SK-N-MC (cell line): ENCODE results near the gene MCC.

ENCODE experiments used
- DNase-seq: peaks from one replicate; pipeline ENCODE4 v3.0.0-alpha.2; 2011; ENCODE audit warnings: low read depth, low spot score
- H3K27ac ChIP-seq: fragments of 200-600 bp; sonication (generic); 2 replicates; pipeline ENCODE4 v1.5.1; 2016; ENCODE audit warnings: mixed run types
- H3K36me3 ChIP-seq: fragments of 200-600 bp; sonication (generic); 2 replicates; pipeline ENCODE4 v1.6.1; 2017; ENCODE audit warnings: antibody characterized with exemption, low read length, mixed read lengths; ENCODE audit not compliant: insufficient read depth
- H3K4me3 ChIP-seq: fragments of 200-600 bp; sonication (generic); 2 replicates; pipeline ENCODE4 v1.5.1; 2016
- H3K9ac ChIP-seq: fragments of 200-600 bp; sonication (generic); 2 replicates; pipeline ENCODE4 v1.8.0; 2017; ENCODE audit warnings: mixed run types, mixed read lengths; ENCODE audit not compliant: insufficient read length
- H3K9me3 ChIP-seq: fragments of 200-600 bp; sonication (generic); 2 replicates; pipeline ENCODE4 v1.6.1; 2017; ENCODE audit warnings: low read depth, mild to moderate bottlenecking, antibody characterized with exemption, low read length, moderate library complexity, mixed read lengths
- EZH2 ChIP-seq: fragments of 200-600 bp; sonication (generic); IDR thresholded peaks from one replicate; pipeline ENCODE4 v1.6.1; 2017; ENCODE audit warnings: antibody characterized with exemption
- FOXP2 ChIP-seq: optimal IDR thresholded peaks from 2 replicates; pipeline ENCODE3; 2011; ENCODE audit warnings: mild to moderate bottlenecking, moderate library complexity; ENCODE audit not compliant: insufficient read depth; ENCODE audit errors: extremely low read length, control extremely low read depth
- POLR2AphosphoS5 ChIP-seq: IDR thresholded peaks from 2 replicates; pipeline ENCODE4 v1.6.1; 2012; ENCODE audit warnings: mild to moderate bottlenecking, low read depth, low read length, borderline replicate concordance

Gene MCC

DNA sequence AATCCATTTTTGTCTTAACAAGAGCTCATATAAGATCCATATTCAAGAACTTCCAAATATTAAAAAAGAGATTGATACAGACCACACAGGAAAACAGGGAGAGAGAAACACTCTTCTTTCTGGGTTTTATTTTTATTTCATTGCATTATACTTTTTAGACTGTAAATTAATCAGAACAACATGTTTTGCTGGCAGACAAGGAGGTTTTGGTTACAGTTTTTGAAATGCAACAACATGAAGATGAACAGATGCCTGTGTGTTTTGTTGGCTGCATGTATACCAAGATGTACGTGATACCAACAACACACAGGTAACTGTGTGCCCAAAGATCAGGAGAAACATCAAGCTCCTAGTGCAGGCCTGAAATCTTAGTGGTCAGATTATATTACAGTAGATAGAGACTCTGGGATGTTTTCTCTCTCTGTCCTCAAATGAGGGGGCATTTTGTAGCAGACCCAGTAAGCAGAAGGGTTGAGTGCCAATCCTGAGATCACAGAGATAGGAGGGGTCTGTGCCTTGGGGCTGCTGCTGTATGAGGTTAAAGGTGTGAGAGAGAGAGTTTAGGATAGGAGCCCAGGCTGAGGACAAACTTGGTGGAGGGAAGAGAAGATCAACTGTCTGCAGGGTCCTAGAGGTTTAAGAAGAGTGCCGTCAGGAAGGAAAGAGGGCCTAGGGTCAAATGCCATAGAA is 359.5 kb downstream of the MCC start:
- Histone ChIP-seq H3K9ac (no peak overlapping the region), H3K36me3 (no peaks in the 10 kb centered on the region), H3K4me3 (no peak overlapping the region), H3K27ac (no peak overlapping the region), H3K9me3 (no peaks in the 10 kb centered on the region)
- TF ChIP-seq EZH2 = no peak
- no peak for TF ChIP-seq POLR2AphosphoS5
- no peak for TF ChIP-seq FOXP2
- no peak for DNase-seq

DNA sequence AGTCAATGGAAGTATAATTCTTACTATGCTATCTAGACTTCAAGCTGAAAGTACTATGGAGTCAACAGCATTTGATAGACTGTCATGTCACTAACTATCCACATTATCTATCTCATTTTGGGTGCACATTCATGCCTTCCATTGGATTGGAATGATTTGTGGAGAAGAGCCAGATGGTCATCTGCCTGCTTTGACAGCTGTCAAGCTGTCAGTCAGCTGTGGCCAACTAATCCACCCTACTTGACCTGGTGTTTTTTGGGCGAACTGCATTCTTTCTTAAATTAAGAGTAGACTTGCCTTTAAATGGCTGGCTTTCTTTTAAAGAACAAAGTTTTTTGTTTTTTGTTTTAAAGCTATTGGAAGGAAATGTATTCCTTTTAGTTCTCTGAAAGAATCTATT is 360.2 kb downstream of the MCC start:
- H3K9me3 ChIP-seq = no peaks in the 10 kb centered on the region
- no peaks in the 10 kb centered on the region for H3K36me3 ChIP-seq
- H3K9ac ChIP-seq = no peak overlapping the region
- DNase-seq = no peak
- H3K27ac ChIP-seq = no peak overlapping the region
- H3K4me3 ChIP-seq = no peak overlapping the region
- TF ChIP-seq EZH2 (no peak), FOXP2 (no peak), POLR2AphosphoS5 (no peak)

- no peaks in the 10 kb centered on the region for H3K9me3 ChIP-seq
- no peak for DNase-seq
- no peak overlapping the region for H3K4me3 ChIP-seq
- H3K9ac ChIP-seq = no peak overlapping the region
- H3K27ac ChIP-seq = no peak overlapping the region
- no peak for TF ChIP-seq POLR2AphosphoS5
- no peak for TF ChIP-seq FOXP2
- no peak for TF ChIP-seq EZH2
- H3K36me3 ChIP-seq = no peaks in the 10 kb centered on the region
Measured at GRCh38 chr5:113127021-113127420, 361.2 kb downstream of the MCC start.

DNA sequence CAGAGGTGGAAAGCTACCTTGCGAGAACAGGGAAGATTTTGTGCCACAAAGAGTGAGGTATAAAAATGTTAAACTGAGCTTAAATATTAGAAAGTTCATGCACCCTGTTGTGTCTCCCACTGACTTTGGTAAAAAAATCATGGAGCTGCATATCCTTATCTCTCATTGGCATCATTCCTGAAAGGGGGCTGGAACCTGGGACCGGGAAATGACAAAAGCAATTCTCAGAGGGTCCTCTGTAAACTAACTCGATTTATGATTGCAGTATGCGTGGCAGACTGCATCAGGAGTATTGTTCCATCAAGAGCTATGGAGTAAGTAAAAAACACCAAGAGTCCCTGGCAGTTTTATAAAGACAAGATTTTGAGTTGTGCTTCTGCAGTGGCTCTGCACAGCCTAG is 362.9 kb downstream of the MCC start:
- Histone ChIP-seq H3K36me3 (no peaks in the 10 kb centered on the region), H3K4me3 (no peak overlapping the region), H3K27ac (no peak overlapping the region), H3K9ac (no peak overlapping the region), H3K9me3 (no peaks in the 10 kb centered on the region)
- DNase-seq = no peak
- TF ChIP-seq EZH2 = no peak
- no peak for TF ChIP-seq FOXP2
- TF ChIP-seq POLR2AphosphoS5 = no peak

DNA sequence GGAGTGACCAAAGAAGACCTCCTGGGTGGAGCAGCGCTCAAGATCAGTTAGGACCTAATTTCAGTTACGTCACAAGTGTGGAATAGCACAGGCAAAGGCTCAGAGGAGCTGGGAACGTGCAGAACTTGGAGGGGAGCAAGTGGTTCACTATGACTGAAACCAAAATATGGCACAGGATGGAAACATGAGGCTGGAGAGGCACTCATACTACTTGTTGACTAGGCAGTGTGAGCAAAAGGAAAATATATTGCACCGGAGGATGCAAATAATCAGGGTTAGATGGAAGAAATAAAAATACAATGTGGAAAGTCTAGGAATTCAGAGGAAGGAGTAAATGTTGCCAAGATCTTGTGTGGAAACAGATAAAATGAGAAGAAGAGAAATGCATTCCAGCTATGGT is 363.3 kb downstream of the MCC start:
- H3K9ac ChIP-seq = no peak overlapping the region
- H3K36me3 ChIP-seq = no peaks in the 10 kb centered on the region
- no peaks in the 10 kb centered on the region for H3K9me3 ChIP-seq
- H3K4me3 ChIP-seq = no peak overlapping the region
- DNase-seq = no peak
- TF ChIP-seq FOXP2 = no peak
- no peak overlapping the region for H3K27ac ChIP-seq

- H3K27ac ChIP-seq = no peak overlapping the region
- no peak overlapping the region for H3K4me3 ChIP-seq
- H3K9me3 ChIP-seq = no peaks in the 10 kb centered on the region
- no peaks in the 10 kb centered on the region for H3K36me3 ChIP-seq
- no peak overlapping the region for H3K9ac ChIP-seq
- DNase-seq = no peak
- no peak for TF ChIP-seq POLR2AphosphoS5
- no peak for TF ChIP-seq FOXP2
- no peak for TF ChIP-seq EZH2
Measured at GRCh38 chr5:113124265-113124664, 364.0 kb downstream of the MCC start.

- DNase-seq = no peak
- TF ChIP-seq POLR2AphosphoS5 = no peak
- no peak for TF ChIP-seq FOXP2
- TF ChIP-seq EZH2 = no peak
Measured at GRCh38 chr5:113123618-113124017, 364.6 kb downstream of the MCC start.

DNA sequence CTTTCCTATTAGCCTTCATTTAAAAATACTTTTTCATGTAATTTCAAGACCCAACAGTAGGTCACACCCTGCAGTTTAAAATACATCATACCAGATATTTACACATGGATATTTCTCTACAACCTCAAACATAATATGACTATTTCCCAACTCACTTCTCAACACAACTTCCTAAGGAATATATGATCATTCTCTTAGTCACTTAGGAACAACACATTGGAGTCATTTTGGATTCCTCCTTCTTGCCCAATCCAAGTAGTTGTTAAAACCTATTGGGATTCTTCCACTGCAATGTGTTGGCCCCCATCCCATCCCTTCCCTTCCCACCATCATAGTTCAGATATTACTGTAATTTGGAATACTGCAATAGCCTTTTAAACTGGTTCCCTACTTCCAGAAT is 366.2 kb downstream of the MCC start:
- H3K27ac ChIP-seq = no peak overlapping the region
- no peaks in the 10 kb centered on the region for H3K9me3 ChIP-seq
- TF ChIP-seq EZH2 (no peak), POLR2AphosphoS5 (no peak), FOXP2 (no peak)
- no peak overlapping the region for H3K9ac ChIP-seq
- no peak overlapping the region for H3K4me3 ChIP-seq
- DNase-seq = no peak
- no peaks in the 10 kb centered on the region for H3K36me3 ChIP-seq

More at GRCh38 chr5:113123618-113124017, 364.6 kb downstream of the MCC start:
- Histone ChIP-seq H3K9ac (no peak overlapping the region), H3K27ac (no peak overlapping the region), H3K4me3 (no peak overlapping the region), H3K9me3 (no peaks in the 10 kb centered on the region), H3K36me3 (no peaks in the 10 kb centered on the region)

DNA sequence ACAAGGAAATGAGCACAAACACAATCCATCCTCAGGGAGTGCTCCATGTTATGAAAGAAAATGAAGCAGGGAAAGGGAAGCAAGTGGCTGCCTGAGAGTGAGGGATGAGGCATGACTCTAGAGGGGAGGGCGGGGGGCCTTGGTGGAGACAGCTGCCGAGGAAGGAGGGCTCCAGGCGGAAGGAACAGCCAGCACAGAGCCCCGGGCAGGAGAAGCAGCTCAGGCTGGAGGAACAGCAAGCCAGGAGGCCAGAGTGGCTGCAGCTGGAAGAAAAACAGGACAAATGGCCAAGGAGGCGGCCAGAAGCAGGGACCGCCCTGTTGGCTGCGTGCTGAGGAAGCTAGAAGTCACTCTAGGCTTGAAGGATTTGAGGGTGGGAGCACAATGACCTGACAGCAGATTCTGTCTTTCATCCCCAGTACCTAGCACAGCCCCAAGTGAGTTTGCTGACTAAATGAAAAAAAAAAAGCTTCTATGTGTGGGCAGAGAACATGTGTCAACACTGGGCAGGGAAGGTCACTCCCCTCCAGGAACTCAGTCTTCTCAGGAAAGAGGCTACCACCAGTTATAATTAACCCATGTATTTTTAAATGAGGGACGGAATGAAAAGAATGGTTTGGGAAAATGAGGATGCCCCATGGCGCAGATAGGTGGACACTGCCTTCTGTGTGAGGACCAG is 368.9 kb downstream of the MCC start:
- Histone ChIP-seq H3K9me3 (no peaks in the 10 kb centered on the region), H3K27ac (no peak overlapping the region), H3K4me3 (no peak overlapping the region), H3K9ac (no peak overlapping the region), H3K36me3 (no peaks in the 10 kb centered on the region)
- no peak for TF ChIP-seq FOXP2
- no peak for TF ChIP-seq POLR2AphosphoS5
- TF ChIP-seq EZH2 = no peak
- DNase-seq = no peak
